ENCODE data around the gene RBMS1. TPM values are rescaled to one million over a fixed set of nuclear protein-coding genes. Genes with fewer than 3 reads are reported as not detected.

The RBMS1 gene
- total and polyA plus RNA-seq, 2 of the 13 experiments (the other 11 are each of a cell fraction or from before 2014, with no cell fraction given), result 55.5 to 110 TPM

DNA sequence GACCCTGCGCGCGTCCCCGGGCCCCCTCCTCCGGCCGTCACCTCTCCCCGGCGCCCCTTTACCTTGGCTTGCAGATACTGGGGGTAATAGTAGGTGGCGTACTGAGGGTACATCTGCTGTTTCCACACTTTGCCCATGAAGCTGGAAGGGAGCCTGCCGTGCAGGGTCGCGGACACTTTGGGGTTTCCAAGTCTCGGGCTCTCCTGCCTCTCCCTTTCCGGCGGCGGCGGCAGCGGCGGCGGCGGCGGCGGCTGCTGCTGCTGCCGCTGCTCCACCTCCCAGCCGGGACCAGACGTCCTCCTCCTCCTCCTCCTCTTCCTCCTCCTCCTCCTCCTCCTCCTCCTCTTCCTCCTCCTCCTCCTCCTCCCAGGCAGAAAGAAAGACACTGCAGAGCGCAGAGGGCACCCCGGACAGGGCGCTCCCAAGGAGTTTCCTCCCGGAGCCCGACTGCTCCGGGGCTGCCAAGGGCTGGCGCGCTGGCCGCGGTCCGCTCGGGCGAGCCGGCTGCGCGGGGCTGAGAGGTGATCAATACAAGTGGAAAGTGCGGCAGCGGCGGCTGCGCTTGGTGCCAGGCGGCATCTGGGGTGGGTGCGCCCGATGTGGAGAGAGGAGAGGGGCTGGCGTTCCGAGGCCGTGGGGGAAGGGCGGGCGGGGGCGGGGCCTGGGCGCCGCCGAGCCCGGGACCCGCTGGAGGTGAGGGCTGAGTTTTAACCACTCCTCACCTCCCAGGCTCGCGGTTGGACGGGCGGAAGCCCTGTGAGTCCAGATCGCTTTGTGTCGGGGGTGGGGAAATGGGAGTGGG is at the start of gene RBMS1 (continued):
- TF ChIP-seq KDM5B (CRISPR knock-in tag; IDR thresholded peaks at IDR 0.05; ENCODE audit: borderline replicate concordance) (no peak), ZKSCAN8 (CRISPR knock-in tag; IDR thresholded peaks at IDR 0.05; ENCODE audit: borderline replicate concordance) (no peak), ZNF224 (CRISPR knock-in tag; IDR thresholded peaks at IDR 0.05) (no peak), ZNF263 (CRISPR knock-in tag; IDR thresholded peaks at IDR 0.05) (peak; percentile 92), SATB2 (CRISPR knock-in tag; IDR thresholded peaks at IDR 0.05) (0 out of 2 replicates have a peak, but pooled peaks have one; percentile 26), ZNF816 (CRISPR knock-in tag; IDR thresholded peaks at IDR 0.05; ENCODE audit: borderline replicate concordance) (peak; percentile 51; the same call in 1 of the 2 replicates), XRCC5 (optimal IDR thresholded peaks at IDR 0.05; ENCODE audit: low read length) (no peak), ZNF274 (CRISPR knock-in tag; IDR thresholded peaks at IDR 0.05) (no peak), ZFP90 (CRISPR knock-in tag; IDR thresholded peaks at IDR 0.05; ENCODE audit: borderline replicate concordance) (no peak), SRSF4 (IDR thresholded peaks at IDR 0.05; ENCODE audit: low read depth, low read length, poor library complexity, severe bottlenecking) (no peak), FOXK2 (IDR thresholded peaks at IDR 0.05) (no peak), HOXA9 (CRISPR knock-in tag; IDR thresholded peaks at IDR 0.05; ENCODE audit: borderline replicate concordance) (peak; percentile 71), ZNF205 (CRISPR knock-in tag; IDR thresholded peaks at IDR 0.05) (no peak), ZNF331 (CRISPR knock-in tag; IDR thresholded peaks at IDR 0.05) (peak; percentile 41; the same call in 1 of the 2 replicates), ZSCAN21 (CRISPR knock-in tag; IDR thresholded peaks at IDR 0.05; ENCODE audit: borderline replicate concordance) (no peak), SSRP1 (CRISPR knock-in tag; IDR thresholded peaks at IDR 0.05) (no peak), FOXJ3 (CRISPR knock-in tag; IDR thresholded peaks at IDR 0.05; ENCODE audit: borderline replicate concordance) (no peak), POLR2AphosphoS5 (IDR thresholded peaks at IDR 0.05; ENCODE audit: low read depth, low read length) (peak; percentile 60), MATR3 (CRISPR knock-in tag; IDR thresholded peaks at IDR 0.05) (no peak), ZNF232 (CRISPR knock-in tag; IDR thresholded peaks at IDR 0.05; ENCODE audit: borderline replicate concordance) (peak; percentile 48; the same call in 1 of the 2 replicates)
- TF ChIP-seq, protein P1, sequence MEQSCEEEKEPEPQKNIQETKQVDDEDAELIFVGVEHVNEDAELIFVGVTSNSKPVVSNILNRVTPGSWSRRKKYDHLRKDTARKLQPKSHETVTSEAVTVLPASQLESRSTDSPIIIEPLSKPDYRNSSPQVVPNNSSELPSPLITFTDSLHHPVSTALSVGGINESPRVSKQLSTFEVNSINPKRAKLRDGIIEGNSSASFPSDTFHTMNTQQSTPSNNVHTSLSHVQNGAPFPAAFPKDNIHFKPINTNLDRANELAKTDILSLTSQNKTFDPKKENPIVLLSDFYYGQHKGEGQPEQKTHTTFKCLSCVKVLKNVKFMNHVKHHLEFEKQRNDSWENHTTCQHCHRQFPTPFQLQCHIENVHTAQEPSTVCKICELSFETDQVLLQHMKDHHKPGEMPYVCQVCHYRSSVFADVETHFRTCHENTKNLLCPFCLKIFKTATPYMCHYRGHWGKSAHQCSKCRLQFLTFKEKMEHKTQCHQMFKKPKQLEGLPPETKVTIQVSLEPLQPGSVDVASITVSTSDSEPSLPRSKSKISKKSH (CRISPR knock-in tag; IDR thresholded peaks at IDR 0.05; ENCODE audit: borderline replicate concordance), result peak; percentile 78; the same call in 1 of the 2 replicates
- TF ChIP-seq, protein P2, sequence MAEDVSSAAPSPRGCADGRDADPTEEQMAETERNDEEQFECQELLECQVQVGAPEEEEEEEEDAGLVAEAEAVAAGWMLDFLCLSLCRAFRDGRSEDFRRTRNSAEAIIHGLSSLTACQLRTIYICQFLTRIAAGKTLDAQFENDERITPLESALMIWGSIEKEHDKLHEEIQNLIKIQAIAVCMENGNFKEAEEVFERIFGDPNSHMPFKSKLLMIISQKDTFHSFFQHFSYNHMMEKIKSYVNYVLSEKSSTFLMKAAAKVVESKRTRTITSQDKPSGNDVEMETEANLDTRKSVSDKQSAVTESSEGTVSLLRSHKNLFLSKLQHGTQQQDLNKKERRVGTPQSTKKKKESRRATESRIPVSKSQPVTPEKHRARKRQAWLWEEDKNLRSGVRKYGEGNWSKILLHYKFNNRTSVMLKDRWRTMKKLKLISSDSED (CRISPR knock-in tag; IDR thresholded peaks at IDR 0.05), result no peak
- TF ChIP-seq, protein P3, sequence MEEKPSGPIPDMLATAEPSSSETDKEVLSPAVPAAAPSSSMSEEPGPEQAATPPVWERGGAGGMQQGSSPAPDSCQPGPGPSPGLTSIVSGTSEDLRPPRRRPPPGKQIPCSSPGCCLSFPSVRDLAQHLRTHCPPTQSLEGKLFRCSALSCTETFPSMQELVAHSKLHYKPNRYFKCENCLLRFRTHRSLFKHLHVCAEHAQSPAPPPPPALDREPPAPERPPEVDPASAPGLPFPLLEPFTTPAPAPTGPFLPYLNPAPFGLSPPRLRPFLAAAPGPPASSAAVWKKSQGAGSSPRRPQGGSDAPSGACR (CRISPR knock-in tag; IDR thresholded peaks at IDR 0.05), result no peak; the same call in 1 of the 2 replicates

Data from HepG2 (cell line).